ENCODE data around the gene AP3D1. TPM values are rescaled to one million over a fixed set of nuclear protein-coding genes. Genes with fewer than 3 reads are reported as not detected.
A peak's percentile ranks its signal among the peaks of the same experiment; 100 is the strongest.

AP3D1 gene
- total RNA-seq, 3 donors from 2014 or later: 91.9 to 109 (median 108) TPM

DNA sequence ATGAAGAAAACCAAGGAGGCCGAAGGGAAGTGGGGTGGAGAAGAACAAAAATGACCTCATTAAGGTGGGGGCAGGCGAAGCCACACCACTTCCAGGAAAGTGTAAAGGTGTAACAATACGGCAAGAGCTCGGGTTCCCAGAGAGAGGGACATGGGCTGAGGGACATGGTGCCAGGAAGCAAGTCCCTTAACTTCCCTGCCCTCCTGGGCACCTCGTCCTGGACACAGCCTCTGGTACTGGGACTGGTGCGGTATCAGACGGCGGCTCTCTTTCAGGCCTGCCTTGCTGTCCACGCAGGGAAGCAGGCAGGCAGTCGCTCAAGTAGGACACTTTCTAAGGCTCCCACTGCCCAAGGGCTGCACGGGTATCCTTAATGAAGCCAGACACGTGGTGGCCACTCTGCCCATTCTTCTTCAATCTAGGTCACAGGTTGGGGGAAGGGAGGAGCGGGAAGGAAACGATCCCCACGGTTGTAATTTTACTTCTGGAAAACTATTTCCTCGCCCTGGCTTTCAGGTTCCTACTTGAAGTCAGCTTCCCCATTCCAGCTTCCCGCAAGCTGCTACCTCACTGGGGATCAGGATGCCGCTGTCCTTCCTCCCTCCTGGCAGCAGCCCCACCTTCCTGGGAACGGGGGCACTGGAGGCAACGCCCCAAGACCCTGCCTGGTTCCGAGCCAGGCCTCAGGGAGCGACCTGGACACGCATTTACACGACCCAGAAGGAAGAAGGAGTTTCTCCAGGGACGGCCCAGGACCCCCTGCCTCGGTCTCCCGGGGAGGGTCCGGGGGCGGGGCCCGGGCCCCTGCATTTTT lies 1.2 kb downstream of the AP3D1 start:
- peaks cover 46% of the 10 kb centered on the region for H3K4me1 Mint-ChIP-seq (ENCODE audit: low read depth)
- DNase-seq: no peak

DNA sequence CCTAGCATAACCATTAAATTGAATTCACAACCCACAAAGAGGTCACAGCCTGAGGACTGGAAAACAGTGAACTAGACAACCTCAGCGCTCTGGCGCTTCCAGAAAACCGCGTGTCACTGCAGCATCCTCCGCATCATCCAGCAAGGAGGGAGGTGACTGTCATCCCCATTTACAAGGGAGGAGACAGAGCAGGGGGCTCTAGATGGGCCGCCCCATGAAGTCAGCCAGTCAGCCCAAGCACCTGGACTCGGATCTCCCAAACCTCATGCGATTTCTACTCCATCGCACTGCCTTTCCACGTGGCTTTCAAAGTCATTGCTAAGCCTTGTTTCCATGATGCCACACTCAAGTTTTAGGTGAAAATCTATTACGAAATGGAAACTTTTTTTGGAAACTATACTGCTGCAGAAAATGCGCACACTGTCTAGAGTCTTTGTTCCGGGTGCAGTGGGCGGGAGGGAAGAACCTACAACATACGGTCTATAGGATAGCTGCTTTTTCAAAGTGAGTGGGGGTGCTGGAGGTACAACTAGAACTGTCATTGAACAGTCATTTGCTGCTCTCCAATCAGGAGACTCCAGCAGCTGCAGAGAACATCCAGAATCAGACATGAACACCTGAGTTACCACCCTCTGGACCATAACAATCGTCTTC lies 2.8 kb downstream of the AP3D1 start:
- DNase-seq (no peak), ATAC-seq (no peak)
- Mint-ChIP-seq H3K4me1 (ENCODE audit: low read depth) (peaks cover 53% of the 10 kb centered on the region), H3K9me3 (no peaks in the 10 kb centered on the region), H3K4me3 (peak overlapping the region; percentile 85), H3K36me3 (ENCODE audit: insufficient read depth) (peaks cover 4% of the 10 kb centered on the region), H3K27me3 (ENCODE audit: low read depth) (no peaks in the 10 kb centered on the region)

More for the DNA sequence above, 1.2 kb downstream of the AP3D1 start:
- peak overlapping the region; percentile 85 for H3K4me3 Mint-ChIP-seq
- H3K36me3 Mint-ChIP-seq (ENCODE audit: insufficient read depth): peaks cover 4% of the 10 kb centered on the region
- no peaks in the 10 kb centered on the region for H3K27me3 Mint-ChIP-seq (ENCODE audit: low read depth)
- no peak for ATAC-seq
- H3K9me3 Mint-ChIP-seq: no peaks in the 10 kb centered on the region

DNA sequence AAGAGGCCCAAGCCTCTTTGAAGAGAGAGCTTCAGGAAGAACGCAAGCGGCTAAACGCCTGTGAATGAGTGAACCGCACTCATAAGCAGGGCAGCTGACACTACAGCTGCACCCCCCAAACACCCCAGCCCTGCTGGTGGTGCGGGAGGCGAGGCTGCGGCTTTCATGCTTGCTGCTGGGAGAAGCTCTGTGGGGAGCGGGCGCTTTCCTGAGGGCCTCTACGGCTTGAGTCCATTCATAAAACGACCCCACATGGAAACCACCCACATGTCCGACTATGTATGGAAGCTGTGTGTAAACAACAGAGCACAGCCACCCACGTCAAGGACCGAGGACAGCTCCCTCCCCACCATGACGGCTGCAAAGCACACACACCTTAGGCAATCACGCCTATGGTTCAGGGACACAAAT lies 5.5 kb downstream of the AP3D1 start:
- ATAC-seq (no peak), DNase-seq (no peak)
- peaks cover 4% of the 10 kb centered on the region for H3K36me3 Mint-ChIP-seq (ENCODE audit: insufficient read depth)
- H3K9me3 Mint-ChIP-seq: no peaks in the 10 kb centered on the region
- no peak overlapping the region for H3K4me3 Mint-ChIP-seq
- H3K4me1 Mint-ChIP-seq (ENCODE audit: low read depth): peaks cover 47% of the 10 kb centered on the region
- no peaks in the 10 kb centered on the region for H3K27me3 Mint-ChIP-seq (ENCODE audit: low read depth)

GRCh38 chr19:2144190-2144589 lies 7.2 kb downstream of the AP3D1 start:
- Mint-ChIP-seq H3K4me3 (no peak overlapping the region), H3K27me3 (ENCODE audit: low read depth) (no peaks in the 10 kb centered on the region), H3K9me3 (no peaks in the 10 kb centered on the region), H3K4me1 (ENCODE audit: low read depth) (peaks cover 35% of the 10 kb centered on the region), H3K36me3 (ENCODE audit: insufficient read depth) (peaks cover 2% of the 10 kb centered on the region)
- DNase-seq (no peak), ATAC-seq (no peak)

GRCh38 chr19:2142173-2142829 lies 9.1 kb downstream of the AP3D1 start:
- Mint-ChIP-seq H3K36me3 (ENCODE audit: insufficient read depth) (peaks cover 4% of the 10 kb centered on the region), H3K4me3 (no peak overlapping the region), H3K9me3 (no peaks in the 10 kb centered on the region), H3K27me3 (ENCODE audit: low read depth) (no peaks in the 10 kb centered on the region), H3K4me1 (ENCODE audit: low read depth) (peaks cover 21% of the 10 kb centered on the region)
- no peak for DNase-seq
- ATAC-seq: no peak

- Mint-ChIP-seq H3K36me3 (ENCODE audit: insufficient read depth) (peaks cover 5% of the 10 kb centered on the region), H3K9me3 (no peaks in the 10 kb centered on the region), H3K4me3 (no peak overlapping the region), H3K4me1 (ENCODE audit: low read depth) (peaks cover 9% of the 10 kb centered on the region), H3K27me3 (ENCODE audit: low read depth) (no peaks in the 10 kb centered on the region)
- ATAC-seq: no peak
- no peak for DNase-seq
Observed at GRCh38 chr19:2140138-2140569, 11.2 kb downstream of the AP3D1 start.

GRCh38 chr19:2139385-2140137 lies 11.8 kb downstream of the AP3D1 start:
- DNase-seq (no peak), ATAC-seq (no peak)
- Mint-ChIP-seq H3K4me1 (ENCODE audit: low read depth) (peaks cover 6% of the 10 kb centered on the region), H3K9me3 (no peaks in the 10 kb centered on the region), H3K36me3 (ENCODE audit: insufficient read depth) (peaks cover 5% of the 10 kb centered on the region), H3K27me3 (ENCODE audit: low read depth) (no peaks in the 10 kb centered on the region), H3K4me3 (no peak overlapping the region)

DNA sequence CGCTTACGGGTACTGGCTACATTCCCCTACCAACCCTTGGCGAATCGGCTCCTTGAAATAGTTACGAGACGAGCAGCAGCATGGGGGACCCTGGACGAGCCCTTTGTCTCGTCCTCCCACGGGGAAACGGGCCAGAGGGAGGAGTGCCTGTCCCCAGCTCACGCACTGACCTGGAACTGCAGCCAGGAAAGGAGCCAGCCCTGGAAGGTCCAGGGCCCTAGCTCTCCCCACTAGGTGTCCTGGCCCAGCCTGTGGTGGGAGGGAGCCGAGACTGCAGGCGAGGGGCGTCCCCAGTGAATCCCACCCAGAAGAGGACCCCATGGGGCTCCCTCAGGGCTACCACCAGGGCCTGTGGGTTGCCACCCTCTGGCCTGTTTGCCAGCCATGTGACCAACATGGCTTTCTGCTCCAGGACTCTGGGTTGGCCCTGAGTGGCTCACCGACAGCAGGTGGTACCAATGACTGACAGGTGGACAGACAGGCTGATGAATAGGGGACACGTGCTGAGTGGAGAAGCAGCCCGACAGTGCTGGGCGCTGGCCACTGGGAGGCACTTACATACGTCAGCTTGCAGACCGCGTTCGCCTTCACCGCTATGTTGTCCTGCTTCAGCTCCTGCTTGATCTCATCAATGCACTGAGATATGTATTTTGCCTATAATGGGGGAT lies 13.2 kb downstream of the AP3D1 start:
- DNase-seq (no peak), ATAC-seq (no peak)
- Mint-ChIP-seq H3K27me3 (ENCODE audit: low read depth) (no peaks in the 10 kb centered on the region), H3K4me3 (no peak overlapping the region), H3K9me3 (no peaks in the 10 kb centered on the region), H3K4me1 (ENCODE audit: low read depth) (peaks cover 2% of the 10 kb centered on the region), H3K36me3 (ENCODE audit: insufficient read depth) (peaks cover 6% of the 10 kb centered on the region)

GRCh38 chr19:2136796-2137195 lies 14.6 kb downstream of the AP3D1 start:
- Mint-ChIP-seq H3K4me1 (ENCODE audit: low read depth) (no peaks in the 10 kb centered on the region), H3K36me3 (ENCODE audit: insufficient read depth) (peaks cover 15% of the 10 kb centered on the region), H3K27me3 (ENCODE audit: low read depth) (no peaks in the 10 kb centered on the region), H3K4me3 (no peak overlapping the region), H3K9me3 (no peaks in the 10 kb centered on the region)
- ATAC-seq (no peak), DNase-seq (no peak)

GRCh38 chr19:2135474-2136402 lies 15.6 kb downstream of the AP3D1 start:
- H3K36me3 Mint-ChIP-seq (ENCODE audit: insufficient read depth): peaks cover 15% of the 10 kb centered on the region
- H3K4me1 Mint-ChIP-seq (ENCODE audit: low read depth): no peaks in the 10 kb centered on the region
- H3K4me3 Mint-ChIP-seq: no peak overlapping the region
- ATAC-seq: no peak
- no peaks in the 10 kb centered on the region for H3K27me3 Mint-ChIP-seq (ENCODE audit: low read depth)
- H3K9me3 Mint-ChIP-seq: no peaks in the 10 kb centered on the region
- no peak for DNase-seq

- H3K36me3 Mint-ChIP-seq (ENCODE audit: insufficient read depth): peaks cover 17% of the 10 kb centered on the region
- DNase-seq: no peak
- H3K4me1 Mint-ChIP-seq (ENCODE audit: low read depth): no peaks in the 10 kb centered on the region
- no peaks in the 10 kb centered on the region for H3K27me3 Mint-ChIP-seq (ENCODE audit: low read depth)
- ATAC-seq: no peak
- no peaks in the 10 kb centered on the region for H3K9me3 Mint-ChIP-seq
- no peak overlapping the region for H3K4me3 Mint-ChIP-seq
Observed at GRCh38 chr19:2132731-2133490, 18.5 kb downstream of the AP3D1 start.

GRCh38 chr19:2132191-2132590 lies 19.2 kb downstream of the AP3D1 start:
- H3K4me3 Mint-ChIP-seq: no peak overlapping the region
- H3K27me3 Mint-ChIP-seq (ENCODE audit: low read depth): no peaks in the 10 kb centered on the region
- H3K36me3 Mint-ChIP-seq (ENCODE audit: insufficient read depth): peaks cover 14% of the 10 kb centered on the region
- no peaks in the 10 kb centered on the region for H3K9me3 Mint-ChIP-seq
- no peaks in the 10 kb centered on the region for H3K4me1 Mint-ChIP-seq (ENCODE audit: low read depth)
- DNase-seq (no peak), ATAC-seq (no peak)

Data from activated T-cell treated with anti-CD3 and anti-CD28 coated beads, Interleukin-2, amount 50 U/mL, for 4 hours (primary cell).